Keratinocyte (primary cell): Measurements from ENCODE around the gene RITA1. TPM values are rescaled to one million over a fixed set of nuclear protein-coding genes. Genes with fewer than 3 reads are reported as not detected.

ENCODE experiments used
- DNase-seq: peaks from one replicate; pipeline ENCODE4 v3.0.0-alpha.2; 2011; ENCODE audit warnings: low read depth, missing footprints, low spot score
- FAIRE-seq: peaks from 2 replicates; lab custom pipeline; 2011; peaks lifted over from hg19 to GRCh38; lab: Jason Lieb, UNC
- H2AFZ ChIP-seq: 2 replicates; pipeline ENCODE4 v1.6.0; 2012; ENCODE audit warnings: low read length, control low read depth, inconsistent platforms; ENCODE audit not compliant: control insufficient read depth
- H3K27ac ChIP-seq: 2 replicates; pipeline ENCODE4 v1.5.1; 2011; ENCODE audit warnings: low read length; ENCODE audit not compliant: control insufficient read depth, insufficient read depth
- H3K27me3 ChIP-seq: 3 replicates; pipeline ENCODE4 v1.6.0; 2011; ENCODE audit warnings: low read length; ENCODE audit not compliant: control insufficient read depth, insufficient read depth; ENCODE audit errors: extremely low read depth
- H3K36me3 ChIP-seq, 2 experiments: 2 replicates in 1 of 2; 3 replicates in 1 of 2; pipeline ENCODE4 v1.5.1; 2011; ENCODE audit warnings: low read length in 2 of 2, mild to moderate bottlenecking in 1 of 2; ENCODE audit not compliant: control insufficient read depth in 2 of 2, insufficient read depth in 2 of 2; ENCODE audit errors: extremely low read depth in 1 of 2
- H3K4me1 ChIP-seq: 3 replicates; pipeline ENCODE4 v1.5.1; 2011; ENCODE audit warnings: low read length; ENCODE audit not compliant: control insufficient read depth, insufficient read depth; ENCODE audit errors: extremely low read depth
- H3K4me2 ChIP-seq: 3 replicates; pipeline ENCODE4 v1.6.0; 2011; ENCODE audit warnings: low read depth, low read length; ENCODE audit not compliant: control insufficient read depth, insufficient read depth; ENCODE audit errors: extremely low read depth
- H3K4me3 ChIP-seq, 3 experiments: fragments of 200-600 bp in 1 of 3; sonication (generic) in 1 of 3; 2 replicates in 2 of 3; 3 replicates in 1 of 3; pipeline ENCODE4 v1.5.1; 2011 to 2016; ENCODE audit warnings: low read length in 3 of 3, mild to moderate bottlenecking in 3 of 3, control low read depth in 2 of 3, inconsistent platforms in 1 of 3, low read depth in 1 of 3, mixed read lengths in 1 of 3, mixed run types in 1 of 3, moderate library complexity in 1 of 3; ENCODE audit not compliant: control insufficient read depth in 2 of 3, insufficient read depth in 2 of 3; ENCODE audit errors: extremely low read depth in 1 of 3
- H3K79me2 ChIP-seq: 2 replicates; pipeline ENCODE4 v1.6.0; 2012; ENCODE audit warnings: low read length; ENCODE audit not compliant: control insufficient read depth, insufficient read depth
- H3K9ac ChIP-seq: 3 replicates; pipeline ENCODE4 v1.6.0; 2011; ENCODE audit warnings: low read length; ENCODE audit not compliant: control insufficient read depth, insufficient read depth; ENCODE audit errors: extremely low read depth
- H3K9me1 ChIP-seq: 3 replicates; pipeline ENCODE4 v1.6.0; 2011; ENCODE audit warnings: low read length; ENCODE audit not compliant: control insufficient read depth, insufficient read depth; ENCODE audit errors: extremely low read depth
- H3K9me3 ChIP-seq: 2 replicates; pipeline ENCODE4 v1.5.1; 2012; ENCODE audit warnings: low read depth, low read length; ENCODE audit not compliant: control insufficient read depth
- H4K20me1 ChIP-seq: 3 replicates; pipeline ENCODE4 v1.6.0; 2011; ENCODE audit warnings: low read length; ENCODE audit not compliant: control insufficient read depth, insufficient read depth; ENCODE audit errors: extremely low read depth
- CTCF ChIP-seq, 3 experiments: IDR thresholded peaks in 1 of 3; conservative IDR thresholded peaks in 1 of 3; optimal IDR thresholded peaks in 1 of 3; 2 replicates in 2 of 3; 3 replicates in 1 of 3; pipeline versions ENCODE3 to v1.5.1; 2011; ENCODE audit warnings: low read length in 3 of 3, mild to moderate bottlenecking in 3 of 3, moderate library complexity in 2 of 3, control low read depth in 1 of 3, inconsistent platforms in 1 of 3; ENCODE audit not compliant: insufficient read depth in 2 of 3; ENCODE audit errors: extremely low read depth in 1 of 3
- EZH2 ChIP-seq: IDR thresholded peaks from one replicate; pipeline ENCODE4 v1.6.1; 2012; ENCODE audit warnings: inconsistent platforms, mild to moderate bottlenecking, low read length, moderate library complexity
- dilution Hi-C: fragments of 300-500 bp; cut with MboI; formaldehyde crosslinking; loops from one replicate; pipeline ENCODE4 v1.7.0; 2020; ENCODE audit warnings: low sequenced_read_pairs; ENCODE audit not compliant: extremely low pct_ligation_motif_present
- polyA plus RNA-seq, 5 experiments: library from polyadenylated mRNA; depleted of rRNA in 3 of 5; stranded (reverse) in 3 of 5; stranded (forward) in 1 of 5; unstranded in 1 of 5; fragments of >200 nt; gene quantifications; 1 replicate in 1 of 5; 2 replicates in 3 of 5; 3 replicates in 1 of 5; pipeline versions ENCODE4 v1.2.1 to v1.2.3, GENCODE V29; 2011 to 2012; ENCODE audit warnings: missing spikeins in 2 of 5, low read depth in 1 of 5, low replicate concordance in 1 of 5

The RITA1 gene
- polyA plus RNA-seq, 1 donor (not counting 4 experiments of a cell fraction or from before 2014, with no cell fraction given), result 11.8 TPM

- Histone ChIP-seq H3K4me3 (no peak overlapping the region), H3K9me1 (no peaks in the 10 kb centered on the region), H3K36me3 (peaks cover 20 to 32% of the 10 kb centered on the region in 2 experiments), H3K9ac (no peak overlapping the region), H3K27me3 (peaks cover 12% of the 10 kb centered on the region), H4K20me1 (no peaks in the 10 kb centered on the region), H3K79me2 (no peaks in the 10 kb centered on the region), H2AFZ (no peak overlapping the region), H3K27ac (no peak overlapping the region), H3K9me3 (no peaks in the 10 kb centered on the region), H3K4me2 (no peak overlapping the region), H3K4me1 (peaks cover 8% of the 10 kb centered on the region)
- FAIRE-seq, result no peak
- DNase-seq, result no peak
- dilution Hi-C loops, result loop anchor here (25.0 kb wide), 1 partner anchor 96 kb away; the partner anchor contains the start of gene DTX1
- TF ChIP-seq CTCF (optimal IDR thresholded peaks at IDR 0.05 in 1 of 3, IDR thresholded peaks at IDR 0.05 in 1 of 3, conservative IDR thresholded peaks at IDR 0.05 in 1 of 3; ENCODE audit: extremely low read depth in 1 of 3, insufficient read depth in 2 of 3, low read length in 3 of 3), result no peak
- no peak for TF ChIP-seq EZH2
Observed at GRCh38 chr12:113158439-113159203, 26.9 kb upstream of the RITA1 start.

GRCh38 chr12:113159937-113160336, 25.6 kb upstream of the RITA1 start:
- peaks cover 25 to 37% of the 10 kb centered on the region in 2 experiments for H3K36me3 ChIP-seq
- H3K4me2 ChIP-seq, result no peak overlapping the region
- H3K79me2 ChIP-seq, result no peaks in the 10 kb centered on the region
- H3K9ac ChIP-seq, result no peak overlapping the region
- dilution Hi-C loops, result loop anchor here (25.0 kb wide), 1 partner anchor 98 kb away; the partner anchor contains the start of gene DTX1
- H4K20me1 ChIP-seq, result no peaks in the 10 kb centered on the region
- DNase-seq (no peak), FAIRE-seq (no peak)
- H3K9me3 ChIP-seq, result no peaks in the 10 kb centered on the region
- no peak for TF ChIP-seq CTCF (optimal IDR thresholded peaks at IDR 0.05 in 1 of 3, IDR thresholded peaks at IDR 0.05 in 1 of 3, conservative IDR thresholded peaks at IDR 0.05 in 1 of 3; ENCODE audit: extremely low read depth in 1 of 3, insufficient read depth in 2 of 3, low read length in 3 of 3)
- TF ChIP-seq EZH2, result no peak
- H3K9me1 ChIP-seq, result no peaks in the 10 kb centered on the region
- peaks cover 5% of the 10 kb centered on the region for H3K27me3 ChIP-seq
- H3K27ac ChIP-seq, result no peak overlapping the region
- no peak overlapping the region for H2AFZ ChIP-seq
- H3K4me3 ChIP-seq, result no peak overlapping the region
- peaks cover 3% of the 10 kb centered on the region for H3K4me1 ChIP-seq
